IPS-18a (cell line): Measurements from ENCODE around the gene ANGPT4.

Source experiments
- H3K27ac ChIP-seq: one replicate; pipeline ENCODE4 v1.5.1; 2013; ENCODE audit warnings: low read length
- H3K27me3 ChIP-seq: one replicate; pipeline ENCODE4 v1.6.1; 2013; ENCODE audit warnings: mild to moderate bottlenecking, low read length; ENCODE audit not compliant: control insufficient read depth, insufficient read depth
- H3K36me3 ChIP-seq: one replicate; pipeline ENCODE4 v1.6.1; 2013; ENCODE audit warnings: low read depth, low read length; ENCODE audit not compliant: control insufficient read depth
- H3K4me1 ChIP-seq: one replicate; pipeline ENCODE4 v1.6.1; 2013; ENCODE audit warnings: low read depth, low read length; ENCODE audit not compliant: control insufficient read depth
- H3K4me3 ChIP-seq: one replicate; pipeline ENCODE4 v1.5.1; 2013; ENCODE audit warnings: low read length
- H3K9ac ChIP-seq: one replicate; pipeline ENCODE4 v1.6.1; 2013; ENCODE audit warnings: mild to moderate bottlenecking, low read length, moderate library complexity
- H3K9me3 ChIP-seq: one replicate; pipeline ENCODE4 v1.6.1; 2013; ENCODE audit warnings: low read depth, low read length; ENCODE audit not compliant: control insufficient read depth

The ANGPT4 gene

GRCh38 chr20:881783-882144 is 34.4 kb downstream of the ANGPT4 start:
- Histone ChIP-seq H3K9me3 (no peaks in the 10 kb centered on the region), H3K4me1 (no peaks in the 10 kb centered on the region), H3K36me3 (no peaks in the 10 kb centered on the region), H3K27me3 (peaks cover 13% of the 10 kb centered on the region), H3K27ac (no peak overlapping the region), H3K9ac (no peak overlapping the region), H3K4me3 (no peak overlapping the region)

- Histone ChIP-seq H3K9me3 (no peaks in the 10 kb centered on the region), H3K36me3 (no peaks in the 10 kb centered on the region), H3K9ac (no peak overlapping the region), H3K27me3 (peaks cover 9% of the 10 kb centered on the region), H3K27ac (no peak overlapping the region), H3K4me3 (no peak overlapping the region), H3K4me1 (no peaks in the 10 kb centered on the region)
Observed at GRCh38 chr20:881051-881782, 34.9 kb downstream of the ANGPT4 start.

- Histone ChIP-seq H3K27ac (no peak overlapping the region), H3K9ac (no peak overlapping the region), H3K36me3 (no peaks in the 10 kb centered on the region), H3K9me3 (no peaks in the 10 kb centered on the region), H3K4me1 (no peaks in the 10 kb centered on the region), H3K4me3 (no peak overlapping the region), H3K27me3 (no peaks in the 10 kb centered on the region)
Observed at GRCh38 chr20:879626-880025, 36.5 kb downstream of the ANGPT4 start.

- Histone ChIP-seq H3K27ac (no peak overlapping the region), H3K27me3 (no peaks in the 10 kb centered on the region), H3K4me3 (no peak overlapping the region), H3K9ac (no peak overlapping the region), H3K36me3 (no peaks in the 10 kb centered on the region), H3K4me1 (no peaks in the 10 kb centered on the region), H3K9me3 (no peaks in the 10 kb centered on the region)
Observed at GRCh38 chr20:878511-879307, 37.4 kb downstream of the ANGPT4 start.

- no peaks in the 10 kb centered on the region for H3K9me3 ChIP-seq
- H3K4me3 ChIP-seq: no peak overlapping the region
- peaks cover 3% of the 10 kb centered on the region for H3K4me1 ChIP-seq
- H3K36me3 ChIP-seq: no peaks in the 10 kb centered on the region
- no peak overlapping the region for H3K27ac ChIP-seq
- H3K27me3 ChIP-seq: no peaks in the 10 kb centered on the region
- H3K9ac ChIP-seq: no peak overlapping the region
Observed at GRCh38 chr20:877814-878213, 38.3 kb downstream of the ANGPT4 start.

GRCh38 chr20:875115-875514 is 41.0 kb downstream of the ANGPT4 start:
- no peak overlapping the region for H3K27ac ChIP-seq
- H3K4me3 ChIP-seq: no peak overlapping the region
- no peak overlapping the region for H3K9ac ChIP-seq
- peaks cover 3% of the 10 kb centered on the region for H3K4me1 ChIP-seq
- H3K27me3 ChIP-seq: no peaks in the 10 kb centered on the region
- no peaks in the 10 kb centered on the region for H3K36me3 ChIP-seq
- no peaks in the 10 kb centered on the region for H3K9me3 ChIP-seq

GRCh38 chr20:873875-874607 is 42.1 kb downstream of the ANGPT4 start:
- Histone ChIP-seq H3K9ac (no peak overlapping the region), H3K36me3 (no peaks in the 10 kb centered on the region), H3K9me3 (no peaks in the 10 kb centered on the region), H3K27ac (no peak overlapping the region), H3K27me3 (no peaks in the 10 kb centered on the region), H3K4me1 (peaks cover 3% of the 10 kb centered on the region), H3K4me3 (no peak overlapping the region)

- H3K4me1 ChIP-seq: peaks cover 3% of the 10 kb centered on the region
- H3K4me3 ChIP-seq: no peak overlapping the region
- no peak overlapping the region for H3K27ac ChIP-seq
- H3K9me3 ChIP-seq: no peaks in the 10 kb centered on the region
- no peak overlapping the region for H3K9ac ChIP-seq
- H3K36me3 ChIP-seq: no peaks in the 10 kb centered on the region
- H3K27me3 ChIP-seq: no peaks in the 10 kb centered on the region
Observed at GRCh38 chr20:872855-873520, 43.1 kb downstream of the ANGPT4 start.

GRCh38 chr20:871948-872347 is 44.2 kb downstream of the ANGPT4 start:
- H3K4me1 ChIP-seq: peaks cover 3% of the 10 kb centered on the region
- no peaks in the 10 kb centered on the region for H3K9me3 ChIP-seq
- no peak overlapping the region for H3K9ac ChIP-seq
- H3K36me3 ChIP-seq: no peaks in the 10 kb centered on the region
- H3K27me3 ChIP-seq: no peaks in the 10 kb centered on the region
- H3K27ac ChIP-seq: no peak overlapping the region
- no peak overlapping the region for H3K4me3 ChIP-seq

- Histone ChIP-seq H3K27me3 (no peaks in the 10 kb centered on the region), H3K4me1 (peaks cover 3% of the 10 kb centered on the region), H3K27ac (no peak overlapping the region), H3K9me3 (no peaks in the 10 kb centered on the region), H3K9ac (no peak overlapping the region), H3K4me3 (no peak overlapping the region), H3K36me3 (no peaks in the 10 kb centered on the region)
Observed at GRCh38 chr20:871436-871835, 44.7 kb downstream of the ANGPT4 start.

- Histone ChIP-seq H3K27ac (no peak overlapping the region), H3K9me3 (no peaks in the 10 kb centered on the region), H3K27me3 (no peaks in the 10 kb centered on the region), H3K4me3 (no peak overlapping the region), H3K36me3 (no peaks in the 10 kb centered on the region), H3K4me1 (peaks cover 3% of the 10 kb centered on the region), H3K9ac (no peak overlapping the region)
Observed at GRCh38 chr20:870758-871157, 45.4 kb downstream of the ANGPT4 start.
